CD4-positive, alpha-beta T cell (primary cell): ENCODE measurements around the gene CCNE1. TPM values are rescaled to one million over a fixed set of nuclear protein-coding genes. Genes with fewer than 3 reads are reported as not detected.

ENCODE experiments used
- ATAC-seq: fragments of 200-7000 bp; cut with Tn5 transposase; one replicate; pipeline ENCODE4 v1.10.0; 2022; ENCODE audit warnings: mild to moderate bottlenecking; ENCODE audit not compliant: poor library complexity
- CTCF ChIA-PET: fragments of 350-600 bp; sonication (Branson Sonifier 250); formaldehyde crosslinking; loops from one replicate; lab custom pipeline; 2021; ENCODE audit warnings: antibody characterized with exemption, inconsistent platforms; lab: Charles Lee
- POLR2A ChIA-PET: fragments of 350-600 bp; sonication (Branson Sonifier 250); formaldehyde crosslinking; loops from one replicate; lab custom pipeline; 2021; ENCODE audit warnings: antibody characterized with exemption, inconsistent platforms; lab: Charles Lee
- DNase-seq, 14 experiments: peaks; one replicate each; pipeline ENCODE4 v3.0.0-alpha.2; 2013 to 2020; ENCODE audit warnings: mixed read lengths in 2 of 14
- H3K27ac ChIP-seq, 2 donors: one replicate each; pipeline versions ENCODE4 v1.5.1 to v1.7.0; 2013; ENCODE audit warnings: low read length in 2 of 2, low read depth in 1 of 2, mild to moderate bottlenecking in 1 of 2
- H3K27me3 ChIP-seq, 2 experiments: 1 replicate in 1 of 2; 2 replicates in 1 of 2; pipeline versions ENCODE4 v1.6.1 to v1.7.0; 2013; ENCODE audit warnings: low read length in 2 of 2, control low read depth in 1 of 2, mild to moderate bottlenecking in 1 of 2, moderate library complexity in 1 of 2; ENCODE audit not compliant: insufficient read depth in 2 of 2, control insufficient read depth in 1 of 2
- H3K36me3 ChIP-seq: one replicate; pipeline ENCODE4 v1.6.1; 2013; ENCODE audit warnings: low read length, control low read depth; ENCODE audit not compliant: insufficient read depth
- H3K4me1 ChIP-seq: one replicate; pipeline ENCODE4 v1.6.1; 2013; ENCODE audit warnings: low read length, control low read depth; ENCODE audit not compliant: insufficient read depth
- H3K4me3 ChIP-seq: one replicate; pipeline ENCODE4 v1.5.1; 2013; ENCODE audit warnings: mild to moderate bottlenecking, low read length, moderate library complexity
- H3K9me3 ChIP-seq, 2 experiments: 1 replicate in 1 of 2; 2 replicates in 1 of 2; pipeline versions ENCODE4 v1.6.1 to v1.7.0; 2013; ENCODE audit warnings: low read length in 2 of 2, mild to moderate bottlenecking in 2 of 2, control low read depth in 1 of 2, moderate library complexity in 1 of 2; ENCODE audit not compliant: control insufficient read depth in 1 of 2, insufficient read depth in 1 of 2
- H3K27ac Mint-ChIP-seq: one replicate; pipeline ENCODE4 v1.8.0; 2020; ENCODE audit warnings: mixed read lengths
- H3K27me3 Mint-ChIP-seq: one replicate; pipeline ENCODE4 v1.8.0; 2021; ENCODE audit warnings: mixed read lengths
- H3K36me3 Mint-ChIP-seq: one replicate; pipeline ENCODE4 v1.8.0; 2021; ENCODE audit warnings: low read depth, mixed read lengths
- H3K4me1 Mint-ChIP-seq: one replicate; pipeline ENCODE4 v1.8.0; 2021; ENCODE audit warnings: low read depth, mixed read lengths
- H3K4me3 Mint-ChIP-seq: one replicate; pipeline ENCODE4 v1.8.0; 2020; ENCODE audit warnings: mild to moderate bottlenecking, mixed read lengths
- H3K9me3 Mint-ChIP-seq: one replicate; pipeline ENCODE4 v1.8.0; 2020; ENCODE audit warnings: mixed read lengths
- intact Hi-C, 2 experiments: fragments of 100-400 bp; cut with DNase I in 1 of 2; cut with micrococcal nuclease in 1 of 2; formaldehyde crosslinking; loops; one replicate each; pipeline versions ENCODE4 v1.15.1 to v1.9.0; 2023 to 2025; cut with DNase I, micrococcal nuclease
- total RNA-seq, 174 experiments: library from RNA in 2 of 174; stranded (reverse) in 2 of 174; gene quantifications; one replicate each; pipeline ENCODE4 v1.2.3 and lab custom pipeline; 2021 to 2026
- TF ChIP-seq, protein P1 (sequence below): fragments of 200-600 bp; IDR thresholded peaks from one replicate; pipeline ENCODE4 v1.8.0; 2022; ENCODE audit warnings: antibody characterized with exemption, mild to moderate bottlenecking

Gene CCNE1
- total RNA-seq, 2 experiments from 2014 or later: 4.9 to 5.6 TPM

DNA sequence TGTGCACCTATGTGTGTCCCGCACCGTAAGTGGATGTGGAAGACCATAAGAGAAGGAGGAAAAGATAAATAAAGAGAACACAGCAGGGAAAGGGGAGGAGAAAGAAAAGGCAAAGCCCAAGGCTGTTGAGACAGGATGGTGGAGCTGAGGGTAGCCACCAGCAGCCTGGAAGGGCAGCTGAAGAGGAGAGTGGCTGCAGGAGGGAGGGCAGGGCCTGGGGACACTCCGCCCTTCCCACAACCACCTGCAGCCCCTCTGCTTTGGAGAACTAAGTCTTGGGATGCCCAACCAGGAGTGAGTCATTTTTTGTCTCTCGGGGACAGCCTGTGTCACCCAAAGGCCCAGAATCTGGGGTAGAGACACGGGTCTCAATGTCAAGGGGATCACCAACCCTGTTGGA is 26.4 kb upstream of the CCNE1 start:
- Mint-ChIP-seq H3K4me3 (no peak overlapping the region), H3K27ac (no peak overlapping the region), H3K9me3 (peaks cover 2% of the 10 kb centered on the region), H3K36me3 (no peaks in the 10 kb centered on the region), H3K4me1 (no peaks in the 10 kb centered on the region), H3K27me3 (no peaks in the 10 kb centered on the region)
- no peak overlapping the region for H3K27ac ChIP-seq
- intact Hi-C loops: no loop called here
- TF ChIP-seq, protein P1, sequence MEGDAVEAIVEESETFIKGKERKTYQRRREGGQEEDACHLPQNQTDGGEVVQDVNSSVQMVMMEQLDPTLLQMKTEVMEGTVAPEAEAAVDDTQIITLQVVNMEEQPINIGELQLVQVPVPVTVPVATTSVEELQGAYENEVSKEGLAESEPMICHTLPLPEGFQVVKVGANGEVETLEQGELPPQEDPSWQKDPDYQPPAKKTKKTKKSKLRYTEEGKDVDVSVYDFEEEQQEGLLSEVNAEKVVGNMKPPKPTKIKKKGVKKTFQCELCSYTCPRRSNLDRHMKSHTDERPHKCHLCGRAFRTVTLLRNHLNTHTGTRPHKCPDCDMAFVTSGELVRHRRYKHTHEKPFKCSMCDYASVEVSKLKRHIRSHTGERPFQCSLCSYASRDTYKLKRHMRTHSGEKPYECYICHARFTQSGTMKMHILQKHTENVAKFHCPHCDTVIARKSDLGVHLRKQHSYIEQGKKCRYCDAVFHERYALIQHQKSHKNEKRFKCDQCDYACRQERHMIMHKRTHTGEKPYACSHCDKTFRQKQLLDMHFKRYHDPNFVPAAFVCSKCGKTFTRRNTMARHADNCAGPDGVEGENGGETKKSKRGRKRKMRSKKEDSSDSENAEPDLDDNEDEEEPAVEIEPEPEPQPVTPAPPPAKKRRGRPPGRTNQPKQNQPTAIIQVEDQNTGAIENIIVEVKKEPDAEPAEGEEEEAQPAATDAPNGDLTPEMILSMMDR: no peak
- POLR2A ChIA-PET: no interaction called here
- ATAC-seq (no peak), DNase-seq (no peak)
- CTCF ChIA-PET: no interaction called here
- no peaks in the 10 kb centered on the region for H3K27me3 ChIP-seq
- H3K4me1 ChIP-seq: no peaks in the 10 kb centered on the region
- peaks cover 0 to 4% of the 10 kb centered on the region in 2 experiments for H3K9me3 ChIP-seq
- no peaks in the 10 kb centered on the region for H3K36me3 ChIP-seq
- no peak overlapping the region for H3K4me3 ChIP-seq

DNA sequence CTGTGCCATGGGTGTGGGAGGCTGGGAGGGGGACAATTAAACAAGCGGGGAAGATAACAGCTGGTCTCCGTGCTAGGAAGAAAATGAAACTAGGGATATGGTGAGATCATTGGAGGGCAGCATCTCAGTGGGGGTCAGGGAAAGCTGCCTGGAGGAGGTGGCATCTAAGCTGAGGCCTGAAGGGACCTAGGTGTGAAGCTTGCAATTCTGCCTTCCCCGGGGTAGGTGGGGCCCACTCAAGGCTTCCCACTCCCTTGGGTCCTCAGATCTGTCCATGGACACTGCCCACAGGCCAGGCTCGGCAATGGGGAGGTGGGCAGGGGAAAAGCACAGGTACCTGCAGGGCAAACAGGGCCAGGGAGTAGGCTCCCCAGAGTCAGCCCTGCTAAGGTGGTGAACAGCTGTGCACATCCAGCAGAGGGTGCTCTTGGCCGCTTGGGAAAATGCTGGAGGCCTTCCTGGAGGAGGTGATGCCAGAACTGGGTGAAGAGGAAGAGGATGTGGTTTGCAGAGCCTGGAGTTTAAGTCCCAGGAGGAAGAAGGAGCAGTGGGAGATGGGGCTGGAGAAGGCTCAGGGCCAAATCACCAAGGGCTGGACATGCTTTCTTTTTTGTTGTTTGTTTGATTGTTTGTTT is 25.7 kb upstream of the CCNE1 start:
- no peak overlapping the region for H3K27ac Mint-ChIP-seq
- peak in 4 of 14 experiments; percentile 13 to 26 (median 23) for DNase-seq
- TF ChIP-seq, protein P1: no peak
- Histone ChIP-seq H3K36me3 (no peaks in the 10 kb centered on the region), H3K4me3 (no peak overlapping the region), H3K27ac (no peak overlapping the region), H3K9me3 (peaks cover 0 to 4% of the 10 kb centered on the region in 2 experiments), H3K4me1 (no peaks in the 10 kb centered on the region), H3K27me3 (no peaks in the 10 kb centered on the region)
- intact Hi-C loops: no loop called here
- H3K27me3 Mint-ChIP-seq: no peaks in the 10 kb centered on the region
- no peak for ATAC-seq
- H3K4me3 Mint-ChIP-seq: no peak overlapping the region
- no peaks in the 10 kb centered on the region for H3K4me1 Mint-ChIP-seq
- H3K36me3 Mint-ChIP-seq: no peaks in the 10 kb centered on the region
- ChIA-PET CTCF (no interaction called here), POLR2A (no interaction called here)
- peaks cover 2% of the 10 kb centered on the region for H3K9me3 Mint-ChIP-seq

DNA sequence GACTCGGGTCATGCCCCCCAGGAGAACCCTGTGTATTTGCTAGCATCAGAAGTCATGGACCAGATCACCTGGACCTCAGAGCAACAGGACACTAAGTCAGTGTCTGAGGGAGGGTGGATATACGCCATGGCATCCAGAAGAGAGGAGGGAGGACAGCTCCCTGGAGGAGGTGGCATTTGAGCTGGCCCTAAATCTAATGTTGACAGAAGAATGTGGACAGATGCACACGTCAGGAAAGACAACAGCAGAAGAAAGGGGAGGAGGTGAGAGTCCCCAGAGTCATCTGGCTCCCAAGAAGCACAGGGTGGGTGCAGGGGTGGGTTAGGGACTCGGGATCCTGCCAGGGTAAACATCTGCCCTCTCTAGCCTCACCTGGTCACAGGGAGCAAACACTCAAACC is 24.5 kb upstream of the CCNE1 start:
- H3K9me3 ChIP-seq: peaks cover 0 to 4% of the 10 kb centered on the region in 2 experiments
- H3K36me3 ChIP-seq: no peaks in the 10 kb centered on the region
- no peaks in the 10 kb centered on the region for H3K27me3 Mint-ChIP-seq
- H3K27ac ChIP-seq: no peak overlapping the region
- H3K4me3 Mint-ChIP-seq: no peak overlapping the region
- intact Hi-C loops: no loop called here
- no peak for DNase-seq
- ChIA-PET CTCF (no interaction called here), POLR2A (no interaction called here)
- no peaks in the 10 kb centered on the region for H3K4me1 ChIP-seq
- no peaks in the 10 kb centered on the region for H3K36me3 Mint-ChIP-seq
- peaks cover 2% of the 10 kb centered on the region for H3K9me3 Mint-ChIP-seq
- TF ChIP-seq, protein P1: no peak
- no peaks in the 10 kb centered on the region for H3K4me1 Mint-ChIP-seq
- no peak overlapping the region for H3K27ac Mint-ChIP-seq
- ATAC-seq: no peak
- no peak overlapping the region for H3K4me3 ChIP-seq
- no peaks in the 10 kb centered on the region for H3K27me3 ChIP-seq
